Erythroblast (primary cell): ENCODE data around the gene TBX20.
A peak's percentile ranks its signal among the peaks of the same experiment; 100 is the strongest.

Experiments
- DNase-seq, 2 experiments: peaks; one replicate each; lab custom pipeline; 2025; lab: John Stamatoyannopoulos, UW
- GATA1 ChIP-seq: IDR thresholded peaks from 2 replicates; pipeline ENCODE4 v1.6.1; 2011; ENCODE audit warnings: low read depth, mild to moderate bottlenecking, control low read depth, low read length, moderate library complexity
- POLR2A ChIP-seq: IDR thresholded peaks from 2 replicates; pipeline ENCODE4 v1.6.1; 2011; ENCODE audit warnings: mild to moderate bottlenecking, low read length

The TBX20 gene, protein sequence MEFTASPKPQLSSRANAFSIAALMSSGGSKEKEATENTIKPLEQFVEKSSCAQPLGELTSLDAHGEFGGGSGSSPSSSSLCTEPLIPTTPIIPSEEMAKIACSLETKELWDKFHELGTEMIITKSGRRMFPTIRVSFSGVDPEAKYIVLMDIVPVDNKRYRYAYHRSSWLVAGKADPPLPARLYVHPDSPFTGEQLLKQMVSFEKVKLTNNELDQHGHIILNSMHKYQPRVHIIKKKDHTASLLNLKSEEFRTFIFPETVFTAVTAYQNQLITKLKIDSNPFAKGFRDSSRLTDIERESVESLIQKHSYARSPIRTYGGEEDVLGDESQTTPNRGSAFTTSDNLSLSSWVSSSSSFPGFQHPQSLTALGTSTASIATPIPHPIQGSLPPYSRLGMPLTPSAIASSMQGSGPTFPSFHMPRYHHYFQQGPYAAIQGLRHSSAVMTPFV

GRCh38 chr7:35253710-35254495 lies at the start of gene TBX20:
Gene TBX20 (minus strand): TSS chr7:35254100. CDS start chr7:35253620, 480 bp downstream.
- peak; percentile 73 to 79 for DNase-seq
- no peak for TF ChIP-seq POLR2A
- no peak for TF ChIP-seq GATA1

DNA sequence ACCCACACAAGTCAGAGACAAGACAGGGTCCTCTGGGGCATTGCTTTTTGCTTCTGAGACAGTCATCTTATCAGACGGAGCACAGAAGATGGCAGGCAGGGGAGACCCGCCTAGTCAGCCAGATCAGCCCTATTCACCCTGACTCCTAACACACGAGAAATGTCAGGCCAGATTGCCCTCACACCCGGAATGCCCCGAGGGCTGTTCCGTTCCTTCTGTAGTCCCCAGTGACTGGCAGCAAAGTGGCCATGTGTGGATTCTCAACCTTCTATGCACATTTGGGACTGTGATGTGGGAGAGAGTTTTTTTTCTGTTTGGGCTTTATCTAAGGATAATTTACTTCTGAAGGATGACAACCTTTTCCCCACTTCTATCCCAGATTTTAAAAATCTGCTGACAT lies 35.5 kb upstream of the TBX20 start:
- TF ChIP-seq POLR2A (no peak), GATA1 (no peak)
- no peak for DNase-seq

- TF ChIP-seq POLR2A (no peak), GATA1 (no peak)
- no peak for DNase-seq
Measured at GRCh38 chr7:35286986-35287385, 33.1 kb upstream of the TBX20 start.

GRCh38 chr7:35286422-35286821 lies 32.5 kb upstream of the TBX20 start:
- DNase-seq, result no peak
- no peak for TF ChIP-seq POLR2A

- TF ChIP-seq GATA1 (no peak), POLR2A (no peak)
- DNase-seq, result no peak
Measured at GRCh38 chr7:35285799-35286198, 31.9 kb upstream of the TBX20 start.

GRCh38 chr7:35280902-35281301 lies 27.0 kb upstream of the TBX20 start:
- TF ChIP-seq POLR2A (no peak), GATA1 (no peak)
- DNase-seq, result no peak

DNA sequence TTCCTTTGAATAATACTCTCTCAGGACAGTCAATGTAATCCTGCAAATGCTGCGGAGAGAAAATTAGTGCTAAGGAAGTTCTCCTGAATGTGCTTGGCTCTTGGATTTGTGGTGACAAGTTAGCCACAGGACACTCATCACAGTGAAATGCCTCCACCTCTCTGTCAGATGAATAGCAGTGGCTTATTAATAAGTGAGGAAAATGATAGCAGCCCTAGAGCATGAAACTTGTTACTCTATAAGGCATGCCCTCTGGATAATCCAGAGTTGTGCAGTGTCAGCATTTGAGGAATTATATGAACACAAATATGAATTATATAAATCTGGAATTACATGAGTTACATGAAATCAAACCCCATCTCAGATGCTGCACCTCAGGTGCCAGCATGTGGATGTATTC lies 23.5 kb upstream of the TBX20 start:
- no peak for TF ChIP-seq GATA1
- no peak for TF ChIP-seq POLR2A
- DNase-seq, result no peak

DNA sequence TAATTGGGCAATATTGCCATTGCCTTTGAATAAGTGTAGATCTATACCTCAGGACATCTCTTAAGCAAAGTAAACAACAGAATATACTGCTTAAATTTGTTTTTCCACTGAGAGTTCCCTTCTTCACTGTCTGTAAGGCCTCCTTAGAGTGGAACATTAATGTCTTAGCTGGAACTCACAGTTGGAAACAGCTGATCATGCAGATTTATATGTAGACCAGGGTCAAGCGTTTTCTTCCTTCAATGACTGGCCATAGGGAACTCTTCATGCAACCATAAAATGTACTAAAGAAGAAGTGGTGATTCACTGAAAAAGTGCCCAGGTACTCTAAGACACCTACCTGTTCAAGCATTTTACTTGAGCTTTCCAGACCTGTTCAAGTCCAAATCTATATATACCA lies 18.3 kb upstream of the TBX20 start:
- no peak for DNase-seq
- TF ChIP-seq GATA1 (no peak), POLR2A (no peak)

DNA sequence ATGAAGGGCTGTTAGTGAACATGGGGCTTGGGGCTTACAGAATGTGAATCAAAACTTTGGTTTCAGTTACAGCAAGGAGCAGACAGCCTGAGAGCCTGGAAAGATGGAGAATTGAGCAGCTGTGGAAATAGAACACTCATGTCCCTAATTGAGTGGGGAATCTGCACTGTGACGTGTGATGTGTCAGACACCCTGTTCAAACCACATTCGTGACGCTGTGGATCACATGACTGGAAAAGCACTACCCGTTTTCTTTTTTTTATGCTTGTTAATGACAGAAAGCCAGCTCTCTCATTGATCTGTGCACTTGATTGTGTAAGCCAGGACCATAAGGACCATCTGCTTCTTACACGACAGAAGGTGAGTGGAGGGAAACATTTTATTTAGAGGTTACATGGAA lies 15.1 kb upstream of the TBX20 start:
- TF ChIP-seq POLR2A (no peak), GATA1 (no peak)

DNA sequence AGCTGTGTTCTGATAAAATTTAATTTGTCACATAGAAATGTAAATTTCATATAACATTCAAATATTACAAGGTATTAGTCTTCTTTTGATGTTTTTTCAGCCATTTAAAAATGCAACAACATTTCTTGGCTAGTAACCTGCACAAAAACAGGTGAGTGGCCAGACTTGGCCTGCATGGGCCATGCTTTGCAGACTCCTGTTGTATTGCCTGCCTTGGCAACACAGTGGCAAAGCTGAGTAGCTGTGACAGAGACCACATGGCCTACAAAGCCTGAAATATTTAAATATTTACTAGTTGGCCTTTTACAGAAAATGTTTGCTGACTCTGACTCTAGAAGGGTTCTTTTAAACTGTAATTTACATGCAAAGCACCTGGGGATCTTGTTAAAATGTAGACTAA lies 13.5 kb upstream of the TBX20 start:
- TF ChIP-seq GATA1 (no peak), POLR2A (no peak)
- no peak for DNase-seq

More for the DNA sequence above, 15.1 kb upstream of the TBX20 start:
- no peak for DNase-seq

GRCh38 chr7:35263396-35263795 lies 9.5 kb upstream of the TBX20 start:
- TF ChIP-seq POLR2A, result no peak
- TF ChIP-seq GATA1, result no peak

DNA sequence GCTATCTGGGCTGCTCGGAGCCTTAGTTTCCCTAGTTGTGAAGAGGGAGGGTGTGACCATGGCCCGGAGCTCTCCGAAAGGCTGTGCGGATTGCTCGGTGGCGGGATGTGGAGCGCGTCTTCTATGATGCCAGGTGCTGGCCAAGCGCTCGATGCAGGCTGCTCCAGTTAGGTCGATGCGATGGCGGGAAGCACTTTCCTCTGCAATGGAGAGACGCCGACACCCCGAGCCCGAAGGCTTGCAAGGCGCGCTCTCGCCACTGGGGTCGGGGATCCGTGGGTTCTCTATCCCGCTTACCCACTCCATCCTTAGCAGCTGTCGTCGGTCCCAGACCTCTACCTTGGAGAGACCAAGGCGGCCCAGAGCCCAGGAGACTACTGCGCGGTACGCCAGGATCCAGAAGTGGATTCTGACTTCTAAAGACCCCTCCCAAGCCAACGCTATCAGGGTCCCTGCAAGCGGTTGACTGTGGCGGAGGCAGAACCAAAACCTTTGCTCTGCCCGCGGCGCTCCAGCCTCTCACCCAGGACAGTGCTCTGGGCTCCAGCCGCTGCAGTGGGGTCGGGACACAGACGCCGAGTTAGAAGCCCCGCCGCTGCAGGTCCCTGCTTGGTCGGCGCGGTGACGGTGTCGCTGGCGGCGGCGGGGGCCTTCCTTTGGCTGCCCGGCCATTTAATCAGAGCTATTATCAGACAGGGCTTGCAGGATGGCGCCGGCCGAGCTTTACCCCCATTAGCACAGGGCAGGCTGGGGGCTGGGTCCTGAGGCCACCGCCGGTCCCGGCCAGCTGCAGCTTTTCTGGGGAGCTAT lies 7.8 kb upstream of the TBX20 start:
- no peak for DNase-seq
- TF ChIP-seq POLR2A, result no peak
- TF ChIP-seq GATA1, result no peak

More at GRCh38 chr7:35263396-35263795, 9.5 kb upstream of the TBX20 start:
- DNase-seq, result no peak

DNA sequence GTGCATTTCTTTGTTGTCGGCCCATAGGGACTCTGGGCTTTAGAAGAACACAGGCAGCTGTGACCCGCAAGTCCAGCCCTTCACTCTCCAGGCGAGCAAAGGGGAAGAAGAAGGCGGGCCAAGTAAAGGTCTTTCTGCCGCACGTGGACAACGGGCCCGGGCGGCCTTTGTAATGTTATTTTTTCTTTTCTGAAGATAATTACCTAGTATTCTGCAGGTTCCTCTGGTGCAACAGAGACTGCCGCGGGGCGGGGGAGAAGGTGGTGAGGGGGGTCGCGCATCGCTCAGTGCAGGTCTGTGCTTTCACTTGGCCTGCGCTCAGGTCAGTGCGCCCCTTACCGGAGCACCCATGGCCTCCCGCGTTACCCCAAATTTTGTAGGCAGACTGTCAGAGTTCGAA lies 7.1 kb upstream of the TBX20 start:
- DNase-seq, result no peak
- TF ChIP-seq POLR2A, result no peak

DNA sequence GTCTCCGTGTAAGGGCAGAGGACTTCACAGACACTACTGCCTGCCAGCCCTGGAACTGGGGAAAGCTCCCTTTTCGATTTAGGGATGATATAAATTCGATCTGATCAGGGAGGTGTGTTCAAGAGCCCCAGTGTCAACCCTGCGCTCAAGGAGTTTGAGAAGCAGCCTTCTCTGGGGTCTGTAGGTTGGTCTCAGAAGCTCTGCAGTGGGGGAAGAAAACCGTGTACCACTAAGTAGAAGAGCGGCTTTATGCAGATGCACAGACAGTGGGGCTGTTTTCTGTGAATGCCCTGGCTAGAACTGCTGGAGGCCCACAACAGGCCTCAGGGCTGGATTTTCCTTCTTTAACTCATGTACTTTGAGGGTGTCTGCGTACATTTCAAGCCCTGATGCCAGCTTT lies 6.3 kb upstream of the TBX20 start:
- TF ChIP-seq POLR2A (no peak), GATA1 (no peak)
- DNase-seq, result no peak
